Erythroblast (primary cell): ENCODE results near the gene LRR1.
"Not testable (repeated sequence)": the region's sequence is repeated elsewhere in the genome, so short reads cannot be mapped to it uniquely, and the experiment has no call there.

Source experiments
- DNase-seq, 2 experiments: peaks; one replicate each; lab custom pipeline; 2025; lab: John Stamatoyannopoulos, UW
- GATA1 ChIP-seq: IDR thresholded peaks from 2 replicates; pipeline ENCODE4 v1.6.1; 2011; ENCODE audit warnings: low read depth, mild to moderate bottlenecking, control low read depth, low read length, moderate library complexity
- POLR2A ChIP-seq: IDR thresholded peaks from 2 replicates; pipeline ENCODE4 v1.6.1; 2011; ENCODE audit warnings: mild to moderate bottlenecking, low read length

The LRR1 gene

DNA sequence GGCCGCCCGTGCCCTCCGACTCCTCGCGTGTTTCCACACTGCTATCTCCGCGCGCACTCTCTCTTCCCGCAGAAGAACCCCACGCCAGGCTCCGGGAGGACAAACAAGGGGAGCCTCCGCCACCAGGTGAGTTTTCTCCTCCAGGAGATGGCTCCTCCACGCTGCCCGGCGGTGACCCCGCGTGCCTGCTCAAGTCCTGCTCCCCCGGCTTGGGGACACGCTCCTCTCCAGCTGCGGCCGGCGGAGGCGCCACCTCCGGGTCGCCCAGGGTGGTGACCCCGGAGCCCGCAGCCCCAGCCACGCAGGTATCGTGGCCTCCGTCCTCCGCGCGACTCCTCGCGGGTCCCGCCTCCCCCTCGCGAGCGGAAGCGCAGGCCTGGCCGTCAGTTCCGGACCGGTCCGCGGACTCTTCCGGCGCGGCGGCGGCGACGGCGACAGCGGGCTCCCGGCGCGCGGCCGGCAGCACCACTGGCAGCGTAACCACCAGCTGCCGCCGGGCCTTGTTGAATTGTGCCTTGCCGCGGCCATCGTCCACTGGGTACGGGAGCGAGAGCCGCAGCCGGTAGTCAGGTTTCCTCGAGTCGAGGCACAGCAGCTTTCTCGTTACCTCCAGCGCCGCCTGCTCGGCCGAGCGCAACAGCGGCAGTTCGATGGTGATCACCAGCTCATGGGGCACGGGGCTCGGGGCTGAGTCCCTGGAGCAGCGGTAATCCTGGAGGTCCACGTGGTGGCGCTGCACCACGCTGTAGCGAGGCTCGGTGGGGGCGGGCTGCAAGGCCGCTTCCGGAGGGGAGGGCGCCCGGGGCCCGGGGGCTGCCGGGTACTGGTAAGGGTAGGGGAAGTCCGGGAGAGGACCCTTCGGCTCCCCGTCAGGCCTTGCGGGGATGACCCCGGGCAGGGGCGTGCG, 35.2 kb downstream of the LRR1 start:
- no peak for TF ChIP-seq GATA1
- peak; percentile 92 for TF ChIP-seq POLR2A
- peak; percentile 93 to 96 for DNase-seq

DNA sequence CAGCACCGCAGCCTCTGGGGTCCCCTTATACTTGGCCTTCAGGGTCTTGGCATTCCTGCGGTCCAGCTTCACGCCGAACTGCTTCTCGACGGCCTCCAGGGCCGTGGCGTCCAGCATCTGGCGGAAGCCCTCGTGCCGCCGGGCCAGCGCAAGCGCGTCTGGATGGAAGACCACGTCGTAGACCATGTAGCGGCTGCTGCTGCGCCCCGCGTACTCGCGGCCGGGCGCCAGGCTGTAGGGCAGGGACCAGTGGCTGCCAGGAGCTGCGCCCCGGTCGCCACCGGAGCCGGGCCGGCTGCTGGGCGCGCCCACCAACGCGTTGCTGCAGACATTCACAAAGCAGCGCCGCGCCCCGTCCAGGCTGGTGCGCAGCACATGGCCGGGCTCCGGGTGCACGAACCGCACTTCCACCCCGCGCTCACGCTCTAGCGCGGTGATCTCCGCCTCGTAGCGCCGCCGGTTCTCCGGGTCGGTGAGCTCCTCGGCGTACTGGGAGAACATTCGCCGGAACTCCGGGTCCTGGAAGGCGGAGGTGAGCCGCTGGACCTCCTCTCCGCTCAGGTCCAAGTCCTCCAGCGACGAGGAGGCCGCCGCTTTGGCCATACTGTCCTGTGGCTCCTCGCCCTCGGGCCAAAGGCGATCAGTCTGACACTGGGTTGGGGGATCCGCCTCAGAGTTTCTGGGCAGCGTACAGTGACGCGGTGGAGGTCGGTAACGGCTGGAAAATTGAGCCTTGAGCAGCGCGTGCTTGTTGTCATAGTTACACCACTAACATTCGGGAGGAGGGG, 36.0 kb downstream of the LRR1 start, which contains the start of gene DNAAF2:
Gene DNAAF2 (minus strand): TSS at position 698 of the 788 bp plus-strand sequence. CDS start 95 bp downstream, at position 603.
- DNase-seq, result peak; percentile 83 to 87
- TF ChIP-seq POLR2A, result no peak
- TF ChIP-seq GATA1, result no peak

DNA sequence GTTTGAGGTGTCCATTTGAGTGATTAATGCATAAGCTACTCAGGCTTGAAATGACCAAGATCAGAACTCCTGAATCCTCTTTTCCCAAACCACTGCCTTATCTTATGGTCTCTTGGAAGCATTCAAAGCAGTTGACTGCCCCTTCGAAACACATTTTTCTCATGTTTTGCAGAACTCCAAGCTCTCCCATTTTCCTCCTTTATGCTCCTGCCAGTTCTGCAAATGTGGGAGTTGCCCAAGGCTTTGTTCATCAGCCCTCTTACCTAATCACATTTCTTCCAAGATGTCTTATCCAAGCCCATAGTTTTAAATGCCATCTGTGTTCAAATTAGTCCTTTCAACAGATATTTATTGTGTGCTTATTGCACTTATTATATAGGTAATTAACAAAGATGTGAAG, 38.1 kb downstream of the LRR1 start:
- TF ChIP-seq GATA1 (no peak), POLR2A (no peak)
- DNase-seq, result no peak

DNA sequence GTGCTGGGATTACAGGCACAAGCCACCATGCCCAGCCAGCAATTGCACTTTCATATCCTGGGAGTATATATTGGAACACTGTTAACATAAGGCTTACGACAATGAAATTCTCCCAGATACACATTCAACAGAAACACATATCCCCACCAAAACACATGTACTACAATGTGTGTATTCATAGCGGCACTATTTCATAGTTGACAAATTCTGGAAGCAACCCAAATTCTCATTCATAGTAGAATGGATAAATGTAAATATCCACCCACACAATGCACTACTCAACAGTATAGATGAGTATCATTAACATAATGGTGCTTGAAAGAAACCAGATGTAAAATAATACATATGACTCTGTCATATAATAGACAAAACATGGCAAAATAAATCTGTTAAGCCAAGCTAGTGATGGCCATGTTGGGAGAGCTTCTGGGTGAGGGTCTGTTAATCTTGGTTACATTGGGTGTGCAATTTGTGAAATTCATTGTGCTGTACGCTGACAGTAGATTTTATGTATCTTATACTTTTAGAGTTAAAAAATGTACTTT, 38.9 kb downstream of the LRR1 start:
- TF ChIP-seq GATA1 (no peak), POLR2A (no peak)

DNA sequence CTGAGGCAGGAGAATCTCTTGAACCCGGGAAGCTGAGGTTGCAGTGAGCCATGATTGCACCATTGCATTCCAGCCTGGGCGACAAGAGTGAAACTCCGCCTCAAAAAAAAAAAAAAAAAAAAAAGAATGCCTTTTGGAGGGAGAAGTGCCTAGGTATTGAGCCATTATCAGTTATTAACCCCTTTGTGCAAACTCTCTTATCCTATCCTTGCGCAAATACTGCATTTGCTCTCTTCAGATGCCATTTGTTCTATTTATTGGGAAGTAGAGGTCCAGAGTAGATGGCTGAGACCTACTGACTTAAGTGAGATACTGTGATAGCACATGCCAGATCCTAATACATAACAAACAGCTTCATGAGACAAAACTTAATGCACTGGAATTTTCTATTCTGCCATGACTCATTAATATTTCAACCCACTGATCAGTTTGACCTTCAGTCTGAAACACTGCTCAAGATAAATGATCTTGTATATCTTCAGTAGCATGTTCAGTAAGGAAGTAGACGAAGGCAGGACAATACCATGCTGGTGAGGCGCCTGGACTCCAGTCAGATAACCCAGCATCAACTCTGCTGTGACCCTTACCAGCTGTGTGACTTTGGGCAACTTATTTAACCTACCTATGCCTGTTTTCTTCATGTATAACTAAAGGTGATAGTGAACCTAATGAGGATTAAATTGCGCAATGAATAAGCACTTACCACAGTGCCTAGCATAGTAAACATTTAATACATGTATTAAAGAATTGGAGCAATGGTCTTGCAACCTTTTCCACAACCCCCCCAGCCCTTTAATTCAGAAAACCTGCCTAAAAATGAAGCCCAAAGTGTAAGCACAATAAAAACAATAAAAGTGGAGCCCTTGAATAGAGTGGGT, 42.0 kb downstream of the LRR1 start:
- DNase-seq, result peak in 1 of 2 experiments; percentile 22
- TF ChIP-seq POLR2A (no peak), GATA1 (no peak)

More for the DNA sequence above, 38.9 kb downstream of the LRR1 start:
- DNase-seq, result no peak

DNA sequence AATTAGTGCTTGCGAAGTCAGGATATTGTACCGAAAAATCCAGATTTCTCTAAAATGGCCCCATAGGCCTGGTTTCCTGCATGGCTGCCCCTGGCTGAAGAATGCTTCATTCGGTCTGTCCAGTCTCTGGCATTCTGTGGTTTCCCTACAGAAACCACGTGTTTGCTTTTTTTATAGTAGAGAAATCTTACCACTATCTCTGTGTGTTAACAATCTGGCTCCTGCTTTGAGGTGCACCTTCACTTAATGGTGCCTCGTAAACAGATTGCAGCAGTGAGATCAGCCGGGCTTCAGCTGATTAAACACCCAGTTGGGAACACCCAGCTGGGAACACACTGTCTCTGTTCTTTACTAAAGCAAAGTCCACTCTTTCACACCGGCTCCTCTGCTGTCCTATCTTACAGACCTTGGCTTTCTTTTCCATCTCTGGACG, 43.0 kb downstream of the LRR1 start:
- DNase-seq, result no peak
- TF ChIP-seq POLR2A (no peak), GATA1 (no peak)

DNA sequence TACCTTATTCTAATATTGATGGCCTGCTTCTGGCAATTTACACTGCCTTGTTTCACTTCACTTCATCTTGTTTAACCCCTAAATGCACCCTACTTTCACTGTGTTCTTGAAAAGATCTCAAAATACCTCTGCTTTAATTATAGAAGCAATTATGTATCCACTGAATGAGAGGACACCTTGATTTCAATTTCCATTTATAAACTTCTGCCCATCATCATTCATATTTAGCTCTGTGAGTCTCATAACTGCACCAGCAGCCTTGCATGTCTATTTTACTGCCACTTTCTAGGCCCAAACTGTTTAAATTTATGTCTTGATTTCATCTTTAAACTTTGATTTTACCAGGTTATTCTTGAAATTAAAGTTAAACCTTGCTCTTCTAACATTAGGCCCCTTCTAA, 43.4 kb downstream of the LRR1 start:
- no peak for DNase-seq
- no peak for TF ChIP-seq POLR2A
- TF ChIP-seq GATA1, result no peak

DNA sequence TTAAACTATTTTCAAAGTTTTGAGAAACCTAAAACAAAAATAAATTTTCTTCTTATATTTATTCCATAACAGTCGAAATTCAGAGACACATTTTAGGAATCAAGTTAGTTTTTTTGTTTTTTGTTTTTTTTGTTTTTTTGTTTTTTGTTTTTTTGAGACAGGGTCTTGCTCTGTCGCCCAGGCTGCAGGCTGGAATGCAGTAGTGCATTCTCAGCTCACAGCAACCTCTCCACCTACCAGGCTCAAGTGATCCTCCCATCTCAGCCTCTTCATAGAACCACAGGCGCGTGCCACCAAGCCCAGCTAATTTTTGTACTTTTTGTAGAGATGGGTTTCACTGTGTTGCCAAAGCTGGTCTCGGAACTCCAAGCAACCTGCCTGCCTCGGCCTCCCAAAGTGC, 54.8 kb downstream of the LRR1 start:
- DNase-seq, result no peak
- TF ChIP-seq GATA1, result no peak
- TF ChIP-seq POLR2A, result no peak

DNA sequence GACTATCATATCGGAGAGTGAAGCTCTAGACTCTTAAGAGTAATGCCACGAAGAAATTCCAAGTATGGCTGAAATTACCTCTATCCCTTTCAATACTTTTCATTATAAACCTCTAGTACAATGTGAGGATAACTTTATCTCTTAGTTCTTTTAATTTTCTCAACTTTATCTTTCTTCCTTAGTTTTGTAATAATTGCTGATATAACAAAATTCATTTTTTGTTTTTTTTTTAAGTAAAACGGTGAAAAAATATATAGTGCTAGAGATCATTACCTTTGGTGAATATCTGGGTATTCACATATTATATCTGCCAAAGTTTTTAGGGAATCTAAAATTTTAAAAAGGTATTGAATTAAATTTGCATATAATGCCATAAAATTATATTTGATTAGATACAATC, 55.8 kb downstream of the LRR1 start:
- no peak for DNase-seq
- TF ChIP-seq POLR2A (no peak), GATA1 (no peak)

DNA sequence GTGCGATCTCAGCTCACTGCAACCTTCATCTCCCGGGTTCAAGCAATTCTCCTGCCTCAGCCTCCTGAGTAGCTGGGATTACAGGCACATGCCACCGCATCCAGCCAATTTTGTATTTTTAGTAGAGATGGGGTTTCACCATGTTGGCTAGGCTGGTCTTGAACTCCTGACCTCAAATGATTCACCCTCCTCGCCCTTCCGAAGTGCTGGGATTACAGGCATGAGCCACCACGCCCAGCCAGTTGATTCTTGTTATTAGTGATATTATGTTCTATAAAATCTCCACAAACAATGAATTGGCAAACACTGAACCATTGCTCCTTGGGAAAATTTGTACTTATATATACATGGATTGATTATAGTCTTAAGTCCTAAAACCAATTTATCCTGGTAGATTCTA, 58.8 kb downstream of the LRR1 start:
- DNase-seq, result not testable (repeated sequence)

DNA sequence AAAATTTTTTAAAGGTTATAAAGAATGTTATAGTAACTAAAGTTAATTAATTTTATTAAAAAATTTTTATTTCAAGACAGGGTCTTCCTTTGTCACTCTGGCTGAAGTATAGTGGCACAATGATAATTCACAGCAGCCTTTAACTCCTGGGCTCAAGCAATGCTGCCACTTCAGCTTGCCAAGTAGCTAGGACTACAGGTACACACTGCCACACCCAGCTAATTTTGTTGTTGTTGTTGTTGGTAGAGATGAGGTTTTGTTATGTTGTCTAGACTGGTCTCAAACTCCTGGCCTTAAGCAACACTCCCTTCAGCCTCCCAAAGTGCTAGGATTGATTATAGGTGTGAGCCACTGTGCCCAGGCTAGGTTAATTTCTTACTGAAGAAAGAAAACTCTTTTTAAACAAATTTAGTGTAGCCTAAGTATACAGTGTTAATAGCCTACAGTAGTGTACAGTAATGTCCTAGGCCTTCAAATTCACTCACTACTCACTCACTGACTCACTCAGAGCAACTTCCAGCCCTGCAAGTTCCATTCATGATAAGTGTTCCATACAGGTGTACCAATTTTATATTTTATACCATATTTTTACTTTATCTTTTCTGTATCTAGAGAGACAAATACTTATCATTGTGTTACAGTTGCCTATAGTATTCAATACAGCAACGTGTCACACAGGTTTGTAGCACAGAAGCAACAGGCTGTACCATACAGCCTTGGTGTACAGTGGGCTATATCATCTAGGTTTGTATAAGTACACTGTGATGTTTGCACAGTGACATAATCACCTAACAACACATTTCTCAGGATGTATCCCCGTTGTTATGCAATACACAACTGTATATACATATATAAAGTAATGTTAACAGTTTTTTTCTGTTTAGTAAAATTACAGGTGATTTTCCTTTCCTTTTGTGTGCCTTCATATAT, 61.1 kb downstream of the LRR1 start:
- DNase-seq, result no peak
- no peak for TF ChIP-seq POLR2A
- TF ChIP-seq GATA1, result no peak
